Measurements from ENCODE around the gene STXBP6.

Gene STXBP6

DNA sequence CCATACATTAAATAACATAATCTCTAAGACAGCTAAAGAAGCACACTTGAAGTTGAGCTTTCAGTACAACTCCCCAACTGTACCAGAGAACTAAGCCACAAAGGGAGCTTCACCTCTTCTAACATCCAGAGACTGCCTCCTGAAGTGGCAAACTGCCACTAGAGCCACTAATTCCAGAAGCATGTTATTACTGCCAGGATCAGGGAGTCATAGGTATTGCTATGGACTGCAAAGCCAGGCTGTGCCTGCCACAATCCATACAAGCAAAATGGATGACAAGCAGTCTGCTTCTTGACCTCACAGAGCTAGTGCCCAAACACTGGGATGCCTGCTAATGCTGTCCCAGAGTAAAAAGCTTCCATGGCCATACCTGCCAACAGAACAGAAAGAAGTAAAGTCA, 160.1 kb downstream of the STXBP6 start:
- CTCF ChIA-PET, result no interaction called here

DNA sequence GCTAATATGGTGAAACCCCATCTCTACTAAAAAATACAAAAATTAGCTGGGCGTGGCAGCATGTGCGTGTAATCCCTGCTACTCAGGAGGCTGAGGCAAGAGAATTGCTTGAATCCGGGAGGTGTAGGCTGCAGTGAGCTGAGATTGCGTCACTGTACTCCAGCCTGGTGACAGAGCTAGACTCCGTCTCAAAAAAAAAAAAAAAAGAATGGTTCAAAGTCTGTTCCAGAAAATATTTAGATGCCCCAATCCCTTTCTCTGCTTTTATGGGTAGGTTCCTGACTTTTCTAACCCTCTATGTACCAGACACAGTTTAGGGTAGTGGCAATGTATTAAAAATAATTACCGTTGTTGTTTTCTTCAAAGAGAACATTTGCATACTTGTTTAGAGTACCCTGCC, 161.4 kb downstream of the STXBP6 start:
- no peak overlapping the region for H3K4me3 ChIP-seq (ENCODE audit: low read depth, low read length)
- TF ChIP-seq, protein P1, sequence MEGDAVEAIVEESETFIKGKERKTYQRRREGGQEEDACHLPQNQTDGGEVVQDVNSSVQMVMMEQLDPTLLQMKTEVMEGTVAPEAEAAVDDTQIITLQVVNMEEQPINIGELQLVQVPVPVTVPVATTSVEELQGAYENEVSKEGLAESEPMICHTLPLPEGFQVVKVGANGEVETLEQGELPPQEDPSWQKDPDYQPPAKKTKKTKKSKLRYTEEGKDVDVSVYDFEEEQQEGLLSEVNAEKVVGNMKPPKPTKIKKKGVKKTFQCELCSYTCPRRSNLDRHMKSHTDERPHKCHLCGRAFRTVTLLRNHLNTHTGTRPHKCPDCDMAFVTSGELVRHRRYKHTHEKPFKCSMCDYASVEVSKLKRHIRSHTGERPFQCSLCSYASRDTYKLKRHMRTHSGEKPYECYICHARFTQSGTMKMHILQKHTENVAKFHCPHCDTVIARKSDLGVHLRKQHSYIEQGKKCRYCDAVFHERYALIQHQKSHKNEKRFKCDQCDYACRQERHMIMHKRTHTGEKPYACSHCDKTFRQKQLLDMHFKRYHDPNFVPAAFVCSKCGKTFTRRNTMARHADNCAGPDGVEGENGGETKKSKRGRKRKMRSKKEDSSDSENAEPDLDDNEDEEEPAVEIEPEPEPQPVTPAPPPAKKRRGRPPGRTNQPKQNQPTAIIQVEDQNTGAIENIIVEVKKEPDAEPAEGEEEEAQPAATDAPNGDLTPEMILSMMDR (IDR thresholded peaks at IDR 0.05; ENCODE audit: insufficient read depth, low read length, missing control alignments), result no peak
- CTCF ChIA-PET, result no interaction called here
- POLR2A ChIA-PET, result no interaction called here
- DNase-seq (ENCODE audit: low read depth, low spot score), result no peak

More for the DNA sequence above, 160.1 kb downstream of the STXBP6 start:
- H3K4me3 ChIP-seq (ENCODE audit: low read depth, low read length), result no peak overlapping the region
- POLR2A ChIA-PET, result no interaction called here
- no peak for DNase-seq (ENCODE audit: low read depth, low spot score)
- TF ChIP-seq, protein P1 (IDR thresholded peaks at IDR 0.05; ENCODE audit: insufficient read depth, low read length, missing control alignments), result no peak

DNA sequence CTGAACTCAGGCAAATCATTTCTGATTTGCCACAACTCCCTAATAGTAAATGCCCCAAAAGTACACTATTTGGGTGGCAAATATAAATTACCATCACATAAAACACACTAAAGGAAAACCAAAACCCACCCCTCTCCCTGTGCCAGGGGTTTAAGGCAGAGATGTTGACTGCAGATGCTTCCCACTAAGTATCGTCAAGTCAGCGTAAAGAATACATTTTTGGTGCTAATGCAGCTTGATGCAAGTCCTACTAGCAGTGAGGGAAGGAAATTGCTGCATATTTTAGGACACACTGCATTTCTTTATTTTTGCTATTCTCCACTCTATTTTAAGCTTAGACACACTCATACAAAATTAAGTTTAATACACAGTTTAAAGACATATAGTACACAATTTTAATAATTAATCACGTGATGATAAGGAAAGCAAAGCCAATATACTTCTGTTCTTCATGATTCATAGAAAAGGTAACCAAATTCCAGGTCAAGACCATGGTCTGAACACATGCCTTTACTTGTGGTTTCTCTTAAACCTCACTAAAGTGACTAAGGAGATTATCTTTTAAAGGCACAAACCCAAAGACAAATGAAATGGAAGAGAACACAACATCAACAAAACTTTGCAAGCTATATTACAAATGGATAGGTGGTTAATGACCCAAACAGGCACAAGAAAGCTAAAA, 162.2 kb downstream of the STXBP6 start:
- ChIA-PET CTCF (no interaction called here), POLR2A (no interaction called here)
- no peak for DNase-seq (ENCODE audit: low read depth, low spot score)
- TF ChIP-seq, protein P1 (IDR thresholded peaks at IDR 0.05; ENCODE audit: insufficient read depth, low read length, missing control alignments), result no peak
- no peak overlapping the region for H3K4me3 ChIP-seq (ENCODE audit: low read depth, low read length)

DNA sequence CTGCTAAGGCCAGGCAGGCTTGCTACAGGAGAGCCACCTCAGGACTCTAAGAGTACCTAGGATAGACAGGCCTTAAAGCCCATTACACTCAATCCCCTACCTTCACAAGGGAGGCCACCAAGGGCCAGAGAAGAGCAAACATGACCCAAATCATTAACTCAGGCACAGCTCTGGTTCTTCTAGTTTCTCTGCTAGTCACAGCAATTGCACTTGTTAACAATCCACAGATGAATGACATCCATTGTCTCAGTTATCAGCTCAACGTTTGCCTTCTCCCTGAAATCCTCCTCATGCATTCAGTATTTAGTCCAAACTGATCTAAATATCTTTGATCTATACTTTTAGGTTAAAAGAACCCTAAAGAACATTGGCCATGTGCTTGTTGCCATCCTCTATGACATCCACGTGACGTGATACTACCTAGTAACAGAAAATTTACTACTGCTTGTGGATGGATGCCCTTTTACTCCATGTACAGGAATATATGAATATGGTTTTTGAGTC, 164.5 kb downstream of the STXBP6 start:
- no peak overlapping the region for H3K4me3 ChIP-seq (ENCODE audit: low read depth, low read length)
- ChIA-PET POLR2A (no interaction called here), CTCF (no interaction called here)
- no peak for DNase-seq (ENCODE audit: low read depth, low spot score)
- TF ChIP-seq, protein P1 (IDR thresholded peaks at IDR 0.05; ENCODE audit: insufficient read depth, low read length, missing control alignments), result no peak

DNA sequence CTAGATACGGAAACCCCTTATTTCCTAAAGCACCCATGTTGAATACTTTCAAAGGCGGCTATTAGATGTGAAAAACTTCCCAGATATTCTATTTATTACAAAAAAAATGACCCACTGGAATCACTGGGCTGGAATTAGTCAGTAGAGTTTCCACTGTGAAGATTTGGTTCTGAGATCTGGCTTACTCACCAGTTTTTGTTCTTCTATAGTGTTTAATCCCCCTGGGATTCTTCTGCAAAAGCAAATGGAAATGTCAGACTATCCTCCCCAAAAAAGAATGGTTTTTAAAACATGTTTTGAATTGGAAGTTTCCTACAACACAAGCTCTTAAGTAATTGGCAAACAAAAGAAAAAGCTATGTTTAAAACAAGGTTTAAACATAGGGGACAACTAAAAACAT, 166.4 kb downstream of the STXBP6 start:
- ChIA-PET POLR2A (no interaction called here), CTCF (no interaction called here)
- TF ChIP-seq, protein P1 (IDR thresholded peaks at IDR 0.05; ENCODE audit: insufficient read depth, low read length, missing control alignments), result no peak
- no peak overlapping the region for H3K4me3 ChIP-seq (ENCODE audit: low read depth, low read length)
- no peak for DNase-seq (ENCODE audit: low read depth, low spot score)

DNA sequence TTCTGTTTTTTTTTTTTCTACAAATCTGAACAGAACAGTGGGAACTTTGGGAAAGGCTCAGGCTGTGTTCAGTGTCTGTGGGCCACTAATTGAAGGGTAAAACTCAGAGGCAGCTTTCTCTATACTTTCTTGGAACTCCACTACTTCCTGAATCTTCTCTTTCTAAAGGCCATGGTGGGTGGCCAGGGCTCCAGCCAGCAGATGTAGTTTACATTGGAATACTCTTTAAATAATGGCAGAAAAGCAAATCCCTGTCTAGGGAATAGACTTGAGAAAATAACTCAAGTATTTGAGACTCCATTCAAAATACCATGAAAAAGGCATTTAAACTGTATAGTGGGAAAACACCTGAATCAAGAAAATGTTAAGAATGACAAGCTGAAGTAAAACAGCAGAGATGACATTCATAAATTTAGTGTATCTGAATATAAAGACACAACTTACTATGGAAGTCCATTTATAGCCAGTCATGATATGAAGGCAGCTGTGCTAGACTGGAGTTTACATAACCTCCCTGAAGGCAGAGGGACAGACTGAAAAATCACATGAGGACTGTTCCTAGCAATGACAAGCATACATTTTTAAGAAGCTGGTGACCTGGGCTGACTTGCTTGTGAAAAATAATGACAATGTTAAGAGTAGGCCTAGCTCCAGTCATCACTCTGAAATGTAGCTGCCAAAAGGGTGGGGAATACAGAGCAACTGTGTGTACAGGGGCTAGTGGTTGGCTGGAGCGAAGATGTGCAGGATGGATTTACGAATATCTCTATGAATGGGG, 168.6 kb downstream of the STXBP6 start:
- ChIA-PET POLR2A (no interaction called here), CTCF (no interaction called here)
- TF ChIP-seq, protein P1 (IDR thresholded peaks at IDR 0.05; ENCODE audit: insufficient read depth, low read length, missing control alignments), result no peak
- H3K4me3 ChIP-seq (ENCODE audit: low read depth, low read length), result no peak overlapping the region
- DNase-seq (ENCODE audit: low read depth, low spot score), result no peak
